ENCODE results near the gene HOXB8. TPM values are rescaled to one million over a fixed set of nuclear protein-coding genes. Genes with fewer than 3 reads are reported as not detected.

Gene HOXB8
- polyA plus RNA-seq, 3 donors: 38.8 to 40.6 (median 39.7) TPM

DNA sequence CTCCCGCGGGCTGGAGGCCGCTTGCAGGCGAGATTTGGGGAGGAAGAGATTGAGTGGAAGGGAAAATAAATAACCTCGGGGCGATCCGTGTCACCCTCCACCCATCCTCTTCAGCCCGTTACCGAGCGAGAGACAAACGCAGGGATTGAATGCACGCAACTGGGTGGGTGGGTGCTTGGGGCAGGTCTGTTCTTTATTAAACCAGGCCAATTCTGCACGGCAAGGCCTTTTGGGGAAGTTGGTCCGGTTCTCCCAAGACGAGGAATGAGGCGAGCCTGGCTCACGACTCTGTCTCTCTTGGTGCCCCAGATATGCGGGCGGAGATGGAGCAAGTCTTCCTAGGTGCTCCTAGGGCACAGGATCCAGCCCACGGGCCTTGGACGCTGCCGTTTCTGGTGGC lies 3.9 kb downstream of the HOXB8 start:
- no peak for DNase-seq (ENCODE audit: low read depth in 3 of 3, low spot score in 2 of 3)

DNA sequence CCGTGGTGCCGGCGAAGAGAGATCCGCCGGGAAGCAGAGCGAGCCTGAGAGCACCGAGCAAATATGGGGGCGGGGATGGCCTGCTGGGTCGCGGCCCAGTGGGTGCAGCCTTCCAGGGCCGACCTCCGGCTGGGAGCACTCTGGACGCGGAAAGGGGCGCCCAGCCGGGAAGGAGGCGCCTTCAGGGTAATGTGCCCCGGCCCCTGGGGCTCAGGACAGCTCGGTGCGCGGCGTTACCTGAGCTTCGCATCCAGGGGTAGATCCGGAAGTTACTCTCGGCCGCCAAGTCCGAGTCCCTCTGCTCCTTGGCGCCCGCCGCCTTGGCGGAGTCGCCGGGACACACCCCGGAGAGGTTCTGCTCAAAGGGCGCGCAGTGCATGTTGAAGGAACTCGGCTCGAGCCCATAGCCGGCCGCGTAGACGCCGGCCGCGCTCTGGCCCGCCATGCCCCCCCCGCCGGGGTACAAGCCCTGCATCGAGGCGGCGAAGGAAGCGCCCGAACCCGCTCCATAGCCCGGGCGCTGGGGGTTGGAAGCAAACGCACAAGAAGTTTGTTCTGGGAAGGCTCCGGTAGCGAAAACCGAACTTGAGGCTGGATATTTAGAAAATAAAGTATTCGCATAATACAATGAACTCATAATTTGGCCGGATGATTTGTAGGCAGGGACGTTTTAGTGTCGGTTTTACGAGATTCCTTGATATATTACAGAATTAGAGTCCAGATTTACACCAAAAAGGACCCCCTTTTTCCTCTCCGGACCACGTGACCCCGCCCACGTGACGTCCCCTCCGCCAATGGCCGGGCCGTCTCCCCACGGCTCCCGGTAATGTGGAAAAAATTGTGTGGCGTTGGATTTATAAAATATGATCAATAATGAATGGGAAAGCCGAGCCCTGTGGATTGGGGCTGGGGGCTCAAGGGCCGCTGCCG lies 4.5 kb downstream of the HOXB8 start, which contains the start of gene HOXB7:
TSS of gene HOXB7 (minus strand) at position 736 of the 930 bp plus-strand sequence. CDS start at position 637, 99 bp downstream.
- no peak for DNase-seq (ENCODE audit: low read depth in 3 of 3, low spot score in 2 of 3)

DNA sequence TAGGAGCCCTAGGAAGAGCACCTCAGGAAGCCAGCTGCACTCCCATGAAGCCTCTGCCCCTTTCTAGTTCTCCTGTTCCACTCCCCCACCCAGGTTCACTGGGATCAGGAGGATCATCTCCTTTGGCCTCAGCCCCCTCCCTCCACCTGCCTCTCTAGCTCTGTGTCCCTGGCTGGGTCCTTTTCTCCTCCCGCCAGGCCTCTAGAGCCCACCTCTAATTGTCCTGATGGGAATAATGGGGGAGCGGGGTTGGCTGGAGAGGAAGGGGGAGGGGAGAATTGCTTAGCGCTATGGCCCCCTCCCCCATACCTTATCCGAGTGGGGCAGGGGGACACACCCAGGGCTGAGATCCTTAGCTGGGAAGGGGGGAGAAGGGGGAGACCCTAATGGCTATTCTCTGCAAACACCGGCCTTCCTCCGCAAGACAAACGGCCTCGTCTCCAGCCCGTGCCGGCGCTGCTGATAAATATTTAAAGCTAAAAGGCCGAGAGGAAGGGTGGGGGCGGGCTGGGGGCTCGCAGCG lies 5.3 kb downstream of the HOXB8 start:
- DNase-seq (ENCODE audit: low read depth in 3 of 3, low spot score in 2 of 3): no peak

DNA sequence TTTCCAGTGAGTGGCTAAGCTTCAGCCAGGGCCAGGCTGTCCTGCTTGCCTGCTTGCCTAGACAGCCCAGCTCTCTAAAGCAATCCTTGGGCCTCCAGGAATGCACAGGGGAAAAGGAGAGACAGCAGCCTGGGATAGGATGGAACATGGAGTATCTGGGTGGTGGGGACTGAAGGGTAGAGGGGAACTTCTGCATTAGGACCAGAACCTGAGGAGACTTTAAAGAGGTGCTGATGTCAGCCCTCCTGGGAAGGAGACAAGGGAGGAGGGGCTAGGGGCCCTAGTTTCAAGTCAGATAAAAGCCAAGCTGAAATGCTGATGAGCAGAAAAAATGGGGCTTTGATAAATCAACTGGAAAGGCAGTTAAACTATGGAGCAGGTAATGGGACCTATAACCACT lies 6.1 kb downstream of the HOXB8 start:
- DNase-seq (ENCODE audit: low read depth in 3 of 3, low spot score in 2 of 3): no peak

DNA sequence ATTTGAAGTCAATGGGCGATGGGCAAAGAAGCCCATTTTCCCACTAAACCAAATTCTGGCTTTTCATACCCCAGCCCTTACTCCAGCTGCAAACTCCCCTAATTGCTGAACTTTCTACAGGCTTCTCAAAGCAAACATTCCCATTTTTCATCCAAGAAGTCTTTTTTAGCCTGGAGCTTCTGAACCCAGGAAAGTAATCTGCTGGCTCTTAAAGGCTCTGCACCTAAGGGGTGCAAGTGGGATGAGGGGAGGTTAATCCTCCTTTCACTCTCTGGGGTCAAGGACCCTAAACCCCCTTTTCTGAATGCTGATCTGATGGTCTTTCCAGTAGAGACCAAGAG lies 6.6 kb downstream of the HOXB8 start:
- DNase-seq (ENCODE audit: low read depth in 3 of 3, low spot score in 2 of 3): no peak

DNA sequence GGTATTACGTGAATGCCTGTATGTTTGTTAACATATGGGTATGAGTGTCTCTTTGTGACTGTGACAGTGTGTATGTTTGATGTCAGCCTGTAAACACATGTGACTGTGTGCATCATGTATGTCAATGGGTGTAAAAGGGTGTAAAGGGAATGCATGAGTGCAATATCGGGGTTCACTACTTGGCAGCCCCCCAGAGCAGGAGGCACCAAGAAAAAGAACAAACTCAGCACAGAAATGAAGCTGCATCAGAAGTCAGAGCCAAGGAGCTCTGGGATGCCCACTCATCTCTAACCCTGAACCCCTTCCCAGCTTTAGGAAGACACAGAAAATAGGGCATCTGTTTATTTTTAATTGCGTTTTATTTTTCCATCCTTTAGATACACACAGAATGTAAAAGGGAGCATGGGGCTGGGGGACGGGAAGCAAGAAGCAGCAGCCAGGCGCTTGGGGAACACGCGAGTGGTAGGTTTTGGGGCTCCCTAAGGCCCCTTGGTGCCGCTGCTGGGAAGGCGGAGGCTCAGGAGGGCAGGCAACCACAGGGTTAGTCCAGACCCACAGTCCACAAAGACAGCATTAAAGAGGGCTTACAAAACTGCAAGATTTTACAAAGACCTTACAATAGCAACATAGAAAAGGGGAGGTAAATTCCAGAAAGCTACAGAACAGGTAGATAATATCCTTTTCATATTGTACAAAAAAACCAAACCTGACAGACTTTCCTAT lies 8.0 kb downstream of the HOXB8 start:
- no peak for DNase-seq (ENCODE audit: low read depth in 3 of 3, low spot score in 2 of 3)

DNA sequence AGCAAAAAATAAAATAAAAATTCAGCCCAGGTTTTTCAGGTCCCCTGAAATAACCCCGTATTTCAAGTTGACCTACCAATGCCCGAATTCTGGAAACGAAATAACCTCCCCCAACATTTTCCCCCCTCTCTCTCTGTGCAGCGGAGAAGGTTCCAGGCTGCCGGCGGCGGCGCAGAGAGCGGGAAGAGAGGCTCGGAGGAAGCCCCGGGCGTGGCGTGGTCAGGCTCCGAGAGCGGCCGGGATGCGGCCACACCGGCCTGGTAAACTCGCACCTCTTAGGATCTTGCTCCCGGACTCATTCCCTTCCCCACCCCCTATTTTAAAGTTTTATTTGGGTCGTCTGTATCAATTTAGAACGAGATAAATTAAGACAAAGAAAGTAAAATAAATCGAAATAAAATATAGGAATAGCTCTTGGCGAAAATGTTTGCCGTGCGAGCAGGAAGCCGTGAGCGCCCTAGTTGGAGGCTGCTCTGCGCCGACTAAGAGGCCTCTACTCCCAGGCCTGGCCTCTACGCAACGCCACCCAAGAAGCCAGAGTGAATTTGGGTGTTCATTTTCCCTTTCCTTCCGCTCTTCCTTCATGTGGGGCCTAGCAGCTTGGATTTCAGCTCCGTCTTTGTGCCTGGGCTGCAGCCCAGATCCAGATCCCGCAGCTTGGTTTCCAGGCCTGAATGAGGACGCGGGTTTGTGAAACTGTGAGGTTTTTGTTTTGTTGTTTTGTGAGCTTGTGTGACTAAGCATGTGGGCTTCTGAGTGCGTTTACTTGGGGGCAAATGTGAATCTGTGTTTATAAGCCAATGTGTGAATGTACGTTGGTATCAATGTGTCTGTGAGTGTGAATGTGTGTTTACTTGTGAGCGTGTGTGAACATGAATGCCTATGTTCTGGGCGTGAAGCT lies 8.9 kb downstream of the HOXB8 start:
- no peak for DNase-seq (ENCODE audit: low read depth in 3 of 3, low spot score in 2 of 3)

DNA sequence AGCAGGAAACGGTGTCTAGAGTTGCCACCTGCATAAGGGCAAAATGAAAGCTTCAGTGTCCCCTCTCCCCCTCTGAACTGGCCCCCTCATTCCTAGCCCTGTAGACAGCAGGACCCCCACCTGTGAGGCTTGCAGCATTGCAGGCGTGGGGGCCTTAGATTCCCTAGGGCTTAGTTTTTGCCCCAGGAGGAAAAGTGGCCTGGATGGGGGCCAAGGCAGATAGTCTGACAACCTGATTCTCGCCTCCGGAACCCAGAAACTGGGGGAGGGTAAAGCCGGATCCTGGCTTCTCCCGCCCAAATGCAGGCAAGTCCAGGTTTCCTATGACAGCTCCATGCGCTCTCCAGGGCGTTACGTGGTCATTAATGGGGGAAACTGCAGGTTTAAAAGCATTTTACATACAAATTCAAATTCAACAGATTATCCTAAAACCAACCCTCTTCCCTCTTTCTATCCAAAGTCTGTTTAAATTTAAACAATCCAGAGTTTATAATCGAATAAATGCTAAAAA lies 9.6 kb downstream of the HOXB8 start:
- no peak for DNase-seq (ENCODE audit: low read depth in 3 of 3, low spot score in 2 of 3)

DNA sequence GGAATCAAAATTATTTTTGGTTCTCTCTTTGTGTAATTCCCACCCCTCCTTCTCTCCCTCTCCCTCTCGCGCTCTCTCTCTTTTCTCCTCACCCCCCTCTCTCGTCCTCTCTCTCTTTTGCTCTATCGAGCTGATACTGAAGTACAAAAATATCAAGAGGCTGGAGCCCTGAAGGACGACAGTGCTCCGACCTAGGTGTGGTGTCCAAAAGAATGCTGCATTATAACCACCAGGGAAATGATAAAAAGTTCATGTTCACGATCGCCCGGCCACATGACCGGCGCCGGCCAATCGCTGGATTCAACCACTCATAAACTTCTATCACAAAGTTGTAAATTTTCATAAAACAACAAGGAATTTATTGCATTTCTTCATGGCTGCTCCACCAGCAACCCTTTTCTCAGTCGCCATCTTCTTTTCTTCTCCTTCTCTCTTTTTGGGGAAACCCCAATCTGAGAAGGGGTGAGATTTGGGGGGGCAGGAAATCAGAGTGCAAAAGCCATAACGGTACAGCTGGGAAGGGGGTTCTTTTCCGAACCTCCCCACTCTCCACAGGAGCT lies 10.2 kb downstream of the HOXB8 start, which contains the start of gene HOXB6:
TSS of gene HOXB6 (minus strand) at position 217 of the 560 bp plus-strand sequence. CDS start 6,836 bp downstream, outside the sequence.
- DNase-seq (ENCODE audit: low read depth in 3 of 3, low spot score in 2 of 3): no peak

DNA sequence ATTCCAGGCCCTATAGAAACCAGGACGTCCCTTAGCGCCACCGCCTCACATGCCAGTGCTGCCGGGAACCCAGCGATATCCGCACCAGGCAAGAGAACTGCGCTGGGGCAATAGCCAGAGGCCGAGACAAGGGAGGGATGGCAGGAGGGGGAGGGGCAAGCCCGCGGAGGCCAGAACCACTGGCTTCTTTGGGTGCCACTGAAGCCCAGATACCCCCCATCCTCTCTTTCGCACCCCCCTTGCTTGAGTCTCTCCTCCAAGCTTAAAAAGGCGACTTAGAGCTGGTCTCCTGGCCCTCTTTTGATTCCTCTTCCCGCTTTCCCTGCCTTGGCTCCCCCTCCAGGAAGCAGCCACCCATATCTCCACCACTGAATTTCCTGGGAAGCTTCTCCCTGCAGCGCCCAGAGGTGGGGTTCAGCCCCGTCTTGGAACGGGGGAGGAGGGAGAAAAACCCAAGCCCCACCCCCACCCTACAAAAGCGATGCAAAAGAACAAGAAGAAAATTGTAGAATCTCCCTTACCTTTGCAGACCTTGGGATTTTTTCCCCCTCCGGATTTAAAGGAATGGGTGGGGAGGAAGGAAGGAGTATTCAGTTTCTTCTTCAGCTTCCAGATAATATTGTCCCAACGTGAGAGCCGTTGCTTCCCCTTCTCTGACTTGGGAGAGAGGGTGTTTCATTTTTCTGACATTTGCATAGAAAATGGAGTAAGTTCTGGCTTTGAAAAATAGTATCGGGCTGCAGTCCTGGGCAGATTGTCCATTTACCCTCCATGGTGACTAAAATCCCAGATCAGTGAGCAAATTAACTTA lies 10.9 kb downstream of the HOXB8 start:
- no peak for DNase-seq (ENCODE audit: low read depth in 3 of 3, low spot score in 2 of 3)

DNA sequence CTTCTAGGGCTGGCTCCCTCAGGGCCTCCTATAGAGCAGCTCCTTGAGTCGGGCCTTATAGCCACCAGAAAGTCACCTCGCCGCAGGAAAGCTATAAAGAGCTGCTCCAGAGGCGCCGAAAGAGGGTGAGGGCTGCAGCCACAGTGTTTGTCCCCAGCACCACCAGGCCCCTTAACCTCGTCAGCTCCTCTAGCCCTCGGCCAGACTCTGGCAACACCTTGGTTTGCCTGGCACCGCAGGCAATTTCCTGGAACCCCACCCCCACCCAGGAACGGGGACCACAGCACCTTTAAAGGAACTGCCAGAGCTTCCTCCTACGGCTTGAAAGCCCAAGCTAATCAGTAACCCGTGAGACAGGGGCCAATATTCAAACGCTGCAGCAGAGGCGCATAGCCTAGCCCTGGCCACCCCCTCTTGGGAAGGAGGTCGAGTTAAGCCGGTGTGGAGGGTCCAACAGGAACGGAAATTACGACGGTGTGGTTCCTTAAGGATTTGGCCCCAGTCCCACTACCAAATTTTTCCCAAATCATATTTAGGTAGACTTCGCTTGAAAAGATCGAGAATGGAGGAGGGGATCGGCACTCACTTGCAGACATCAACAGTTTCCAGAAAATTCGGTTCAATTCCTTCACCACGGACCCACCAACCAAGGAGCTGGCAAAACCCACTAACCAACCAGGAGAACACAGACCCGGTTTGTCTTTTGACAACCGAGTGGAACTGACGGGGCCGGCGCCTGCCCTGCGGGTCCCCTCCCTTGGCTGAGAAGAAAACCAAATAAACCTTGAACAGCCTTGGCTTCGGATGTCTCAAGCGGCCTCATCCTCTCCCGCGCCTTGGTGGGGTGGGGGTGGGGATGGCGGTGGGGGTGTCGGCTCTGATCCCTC lies 13.3 kb downstream of the HOXB8 start:
- DNase-seq (ENCODE audit: low read depth in 3 of 3, low spot score in 2 of 3): no peak

DNA sequence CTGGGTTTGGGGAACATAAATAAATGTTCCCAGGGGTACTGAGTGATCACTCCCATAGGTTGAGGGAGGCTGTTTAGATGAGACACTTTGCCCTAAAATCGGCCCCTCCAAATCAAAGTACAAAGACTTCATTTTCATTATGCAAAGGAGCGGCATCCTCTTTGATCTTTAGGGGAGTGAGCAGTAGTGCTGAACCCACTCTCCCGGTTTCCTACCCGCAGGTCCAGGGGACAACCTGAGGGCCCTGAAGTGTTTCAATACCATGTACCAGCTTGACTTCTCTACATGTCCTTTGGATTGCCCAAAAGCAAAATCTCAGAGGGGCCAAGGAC lies 13.9 kb downstream of the HOXB8 start:
- no peak for DNase-seq (ENCODE audit: low read depth in 3 of 3, low spot score in 2 of 3)

DNA sequence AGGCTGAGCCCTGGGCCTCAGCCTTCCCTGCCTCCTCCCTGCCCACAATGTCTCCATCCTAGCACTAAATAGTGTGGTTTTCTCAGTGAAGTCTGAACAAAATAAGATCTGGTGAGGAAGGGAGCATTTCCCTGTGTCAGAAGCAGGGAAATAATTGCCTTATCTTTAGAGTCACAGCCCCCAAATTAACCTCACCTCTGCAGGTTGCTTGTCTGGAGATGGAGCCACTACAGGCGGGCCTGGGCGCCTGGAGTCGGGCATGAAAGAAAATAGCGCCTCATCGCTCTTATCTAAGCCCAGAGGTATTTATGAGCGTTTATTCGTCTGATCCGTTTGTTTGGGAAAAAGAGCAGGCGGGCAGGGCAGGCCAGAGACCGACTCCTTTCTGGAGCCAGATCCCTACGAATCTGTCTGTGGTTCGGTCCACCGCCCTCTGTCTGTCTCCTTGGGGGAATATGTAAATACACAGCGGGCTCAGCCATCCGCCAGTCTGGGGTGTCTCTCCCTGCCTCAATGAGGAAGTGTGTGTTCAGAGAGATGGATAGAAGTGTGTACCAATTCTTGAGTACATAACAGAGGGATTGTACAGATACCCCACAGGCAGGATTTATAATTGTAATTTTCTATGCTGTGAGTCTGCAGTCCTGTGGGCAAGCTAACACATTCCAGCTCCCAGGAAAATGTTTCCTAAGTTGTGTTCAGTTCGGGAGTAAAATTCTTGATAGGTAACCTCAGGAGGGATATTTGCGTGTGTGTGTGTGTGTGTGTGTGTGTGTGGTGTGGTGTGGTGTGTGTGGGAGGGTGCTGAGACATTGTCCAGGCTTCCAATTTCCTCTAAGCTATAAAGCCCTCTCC lies 14.6 kb downstream of the HOXB8 start:
- DNase-seq (ENCODE audit: low read depth in 3 of 3, low spot score in 2 of 3): no peak

DNA sequence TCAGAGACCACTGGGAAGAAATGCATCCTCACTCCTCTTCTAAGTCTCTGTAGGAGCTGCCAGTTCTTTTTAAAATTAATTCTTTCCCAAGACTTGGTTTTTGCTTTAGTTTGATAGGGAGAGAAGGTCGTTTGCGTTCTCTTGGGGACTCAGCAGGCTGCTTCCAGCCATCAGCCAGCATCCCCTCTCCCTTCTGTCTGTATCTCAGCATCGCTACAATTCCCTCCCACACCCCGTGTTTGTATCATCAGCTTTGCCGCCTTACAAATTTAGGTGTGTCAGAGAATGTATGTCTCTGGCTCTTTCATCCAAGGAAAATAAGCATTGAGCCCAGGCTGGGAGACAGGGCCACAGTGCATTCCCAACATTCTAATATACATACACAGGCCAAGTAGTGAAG lies 15.7 kb downstream of the HOXB8 start:
- DNase-seq (ENCODE audit: low read depth in 3 of 3, low spot score in 2 of 3): no peak

DNA sequence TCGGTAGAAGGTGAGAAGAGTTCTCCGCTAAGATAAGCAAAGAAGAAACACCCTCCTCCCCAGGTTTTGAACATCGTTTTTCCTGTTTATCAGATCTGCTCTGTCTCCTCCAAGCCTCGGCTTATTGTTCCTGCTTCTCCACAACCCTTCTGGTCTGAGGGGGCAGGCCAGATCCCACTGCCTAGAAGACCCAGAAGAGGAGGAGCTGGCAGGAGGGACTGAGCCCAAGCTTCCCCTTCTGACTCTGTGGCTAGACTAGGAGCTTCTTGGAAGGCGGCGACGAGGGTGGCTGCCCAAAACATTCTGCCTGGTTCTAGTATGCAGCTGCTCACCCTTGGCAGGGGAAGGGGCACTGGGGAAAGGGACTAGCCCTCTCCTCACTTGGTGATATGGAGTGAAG lies 16.4 kb downstream of the HOXB8 start:
- DNase-seq (ENCODE audit: low read depth in 3 of 3, low spot score in 2 of 3): no peak

DNA sequence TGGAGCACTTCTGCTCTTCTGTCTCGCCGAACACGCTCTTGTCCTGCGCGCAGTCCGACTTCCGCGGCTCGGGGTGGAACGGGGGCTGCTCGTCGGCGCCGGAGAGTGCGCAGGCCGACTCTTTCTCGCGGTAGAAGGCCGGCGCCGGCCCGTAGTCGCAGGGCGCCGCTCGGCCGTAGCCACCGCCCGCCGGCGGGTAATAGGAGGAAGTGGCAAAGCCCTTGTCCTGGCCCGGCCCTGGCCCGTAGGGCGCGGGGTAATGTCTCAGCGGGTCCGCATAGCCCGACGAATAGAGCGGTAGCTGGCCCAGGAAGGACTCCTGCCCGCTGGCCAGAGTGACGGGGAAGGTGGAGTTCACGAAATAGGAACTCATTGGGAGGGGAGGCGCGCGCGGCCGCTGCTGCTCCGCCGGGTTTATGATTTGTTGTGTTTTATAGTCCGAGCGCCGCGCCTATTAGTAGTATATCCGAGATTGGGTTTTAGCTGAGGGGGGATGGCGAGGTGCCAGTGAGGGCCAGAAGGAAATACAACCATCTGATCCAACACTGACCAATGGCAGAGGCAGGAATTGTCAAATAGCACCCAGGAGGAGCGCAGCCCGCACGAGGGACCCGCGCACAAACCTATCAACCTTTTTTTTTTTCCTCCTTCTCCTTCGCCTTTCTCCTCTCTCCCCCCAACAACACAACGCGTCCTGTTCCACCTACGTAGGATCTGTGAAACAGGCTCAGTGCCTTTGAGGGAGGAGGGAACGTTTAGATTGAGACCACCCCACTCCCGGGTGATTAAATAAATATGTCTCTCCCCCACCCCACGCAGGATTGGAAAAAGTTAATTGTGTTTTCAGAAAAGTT lies 17.1 kb downstream of the HOXB8 start:
- no peak for DNase-seq (ENCODE audit: low read depth in 3 of 3, low spot score in 2 of 3)

DNA sequence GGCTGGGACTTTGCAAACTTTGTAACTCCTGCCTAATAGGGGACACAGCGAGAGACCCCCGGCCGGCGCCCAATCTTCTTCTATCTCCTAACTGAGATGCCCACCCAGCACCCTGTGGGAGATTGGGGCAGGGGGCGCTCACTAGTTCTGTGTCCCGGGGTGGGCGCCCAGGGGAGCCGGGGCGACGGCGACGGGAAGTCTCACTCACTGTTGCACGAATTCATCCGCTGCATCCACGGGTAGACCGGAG lies 17.6 kb downstream of the HOXB8 start:
- DNase-seq (ENCODE audit: low read depth in 3 of 3, low spot score in 2 of 3): no peak

Data from right renal cortex interstitium (tissue), 3 donors.